HL-60 (cell line): ENCODE data around the gene GNAT1.

Experiments used
- DNase-seq, 2 experiments: peaks; one replicate each; pipeline ENCODE4 v3.0.0-alpha.2; 2010 to 2020; ENCODE audit warnings: low read depth in 1 of 2, low spot score in 1 of 2
- H3K27ac ChIP-seq: fragments of 250-450 bp; sonication (Bioruptor Pico); replicated peaks from 2 replicates; pipeline ENCODE4 v1.5.1; 2020; ENCODE audit warnings: mild to moderate bottlenecking, moderate library complexity
- H3K27me3 ChIP-seq: fragments of 250-450 bp; sonication (Bioruptor Pico); 2 replicates; pipeline ENCODE4 v1.5.1; 2021; ENCODE audit warnings: mild to moderate bottlenecking, moderate library complexity; ENCODE audit not compliant: insufficient read depth, poor library complexity, severe bottlenecking
- H3K4me3 ChIP-seq: replicated peaks from 2 replicates; pipeline ENCODE4 v1.5.1; 2011; ENCODE audit warnings: mild to moderate bottlenecking, control low read depth, low read length; ENCODE audit not compliant: insufficient read depth
- CTCF ChIP-seq: IDR thresholded peaks from one replicate; pipeline ENCODE4 v1.5.1; 2011; ENCODE audit warnings: low read length, control low read depth, inconsistent platforms; ENCODE audit not compliant: insufficient read depth
- GABPA ChIP-seq: IDR thresholded peaks from 2 replicates; pipeline ENCODE4 v1.6.1; 2012; ENCODE audit warnings: low read depth
- POLR2AphosphoS5 ChIP-seq: IDR thresholded peaks from 2 replicates; pipeline ENCODE4 v1.6.1; 2012; ENCODE audit warnings: low read depth
- SPI1 ChIP-seq: IDR thresholded peaks from 2 replicates; pipeline ENCODE4 v1.6.1; 2012; ENCODE audit warnings: low read depth, mild to moderate bottlenecking, borderline replicate concordance
- TF ChIP-seq, protein P1 (sequence below): IDR thresholded peaks from 2 replicates; pipeline ENCODE4 v1.6.1; 2012; ENCODE audit warnings: low read depth; ENCODE audit not compliant: insufficient replicate concordance

The GNAT1 gene

DNA sequence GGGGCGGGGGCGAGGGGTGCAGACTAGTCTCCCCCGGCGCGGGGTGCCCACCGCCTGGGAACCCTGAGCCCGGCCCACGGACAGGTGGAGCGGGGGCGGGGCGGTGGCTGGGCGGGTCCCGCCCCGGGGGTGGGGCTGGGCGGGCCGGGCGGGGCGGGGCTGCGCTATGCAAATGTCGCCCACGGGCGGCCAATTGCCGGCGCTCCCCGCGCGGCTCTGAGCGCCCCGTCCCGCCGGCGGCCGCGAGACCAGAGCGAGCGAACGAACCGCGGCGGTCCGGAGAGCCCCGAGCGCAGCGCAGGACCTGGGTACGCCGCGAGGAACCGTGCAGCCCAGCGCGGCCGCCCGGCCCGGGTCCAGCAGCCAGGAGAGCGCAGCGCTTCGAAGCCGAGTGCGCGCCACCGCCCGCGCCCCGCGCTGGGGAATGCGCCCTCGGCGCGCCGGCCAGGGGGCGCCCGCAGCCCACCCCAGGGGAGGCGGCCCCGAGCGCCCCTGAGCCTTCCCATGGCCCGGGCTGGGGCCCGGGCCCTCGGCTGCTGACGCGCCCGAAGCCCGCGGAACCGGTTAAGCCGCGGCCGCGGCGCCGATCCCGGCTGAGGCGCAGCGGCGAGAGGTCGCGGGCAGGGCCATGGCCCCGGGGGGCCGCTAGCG is 36.4 kb upstream of the GNAT1 start, which contains the start of gene SEMA3F:
SEMA3F (plus strand) TSS at position 485 of the 651 bp plus-strand sequence. CDS start 4,299 bp downstream, outside the sequence.
- DNase-seq, result peak in 1 of 2 experiments; percentile 12
- TF ChIP-seq, protein P1, sequence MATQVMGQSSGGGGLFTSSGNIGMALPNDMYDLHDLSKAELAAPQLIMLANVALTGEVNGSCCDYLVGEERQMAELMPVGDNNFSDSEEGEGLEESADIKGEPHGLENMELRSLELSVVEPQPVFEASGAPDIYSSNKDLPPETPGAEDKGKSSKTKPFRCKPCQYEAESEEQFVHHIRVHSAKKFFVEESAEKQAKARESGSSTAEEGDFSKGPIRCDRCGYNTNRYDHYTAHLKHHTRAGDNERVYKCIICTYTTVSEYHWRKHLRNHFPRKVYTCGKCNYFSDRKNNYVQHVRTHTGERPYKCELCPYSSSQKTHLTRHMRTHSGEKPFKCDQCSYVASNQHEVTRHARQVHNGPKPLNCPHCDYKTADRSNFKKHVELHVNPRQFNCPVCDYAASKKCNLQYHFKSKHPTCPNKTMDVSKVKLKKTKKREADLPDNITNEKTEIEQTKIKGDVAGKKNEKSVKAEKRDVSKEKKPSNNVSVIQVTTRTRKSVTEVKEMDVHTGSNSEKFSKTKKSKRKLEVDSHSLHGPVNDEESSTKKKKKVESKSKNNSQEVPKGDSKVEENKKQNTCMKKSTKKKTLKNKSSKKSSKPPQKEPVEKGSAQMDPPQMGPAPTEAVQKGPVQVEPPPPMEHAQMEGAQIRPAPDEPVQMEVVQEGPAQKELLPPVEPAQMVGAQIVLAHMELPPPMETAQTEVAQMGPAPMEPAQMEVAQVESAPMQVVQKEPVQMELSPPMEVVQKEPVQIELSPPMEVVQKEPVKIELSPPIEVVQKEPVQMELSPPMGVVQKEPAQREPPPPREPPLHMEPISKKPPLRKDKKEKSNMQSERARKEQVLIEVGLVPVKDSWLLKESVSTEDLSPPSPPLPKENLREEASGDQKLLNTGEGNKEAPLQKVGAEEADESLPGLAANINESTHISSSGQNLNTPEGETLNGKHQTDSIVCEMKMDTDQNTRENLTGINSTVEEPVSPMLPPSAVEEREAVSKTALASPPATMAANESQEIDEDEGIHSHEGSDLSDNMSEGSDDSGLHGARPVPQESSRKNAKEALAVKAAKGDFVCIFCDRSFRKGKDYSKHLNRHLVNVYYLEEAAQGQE, result no peak
- no peak for TF ChIP-seq CTCF
- no peak for TF ChIP-seq POLR2AphosphoS5
- TF ChIP-seq SPI1, result no peak
- peak within 1 kb of the TSS; percentile 41 for H3K4me3 ChIP-seq

DNA sequence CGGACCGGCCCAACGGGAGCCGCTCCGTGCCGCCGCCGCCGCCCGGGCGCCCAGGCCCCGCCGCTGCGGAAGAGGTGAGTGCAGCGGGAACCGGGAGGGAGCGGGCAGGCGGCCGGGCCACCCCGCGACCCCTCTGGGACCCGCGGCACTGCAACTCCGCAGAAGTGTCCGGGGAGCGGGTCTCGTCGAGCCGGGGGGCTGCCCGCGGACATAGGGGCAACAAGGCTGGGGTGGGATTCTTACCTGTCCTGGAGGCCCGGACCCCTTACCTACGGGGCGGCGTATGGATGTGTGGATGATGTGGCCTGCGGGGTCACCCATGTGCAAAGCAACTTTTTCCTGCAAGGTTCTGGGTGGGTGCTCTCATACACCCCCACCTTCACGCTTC is 35.9 kb upstream of the GNAT1 start:
- no peak for TF ChIP-seq GABPA
- no peak for TF ChIP-seq POLR2AphosphoS5
- TF ChIP-seq, protein P1, result no peak
- no peak for TF ChIP-seq SPI1
- TF ChIP-seq CTCF, result no peak
- no peak overlapping the region for H3K27ac ChIP-seq
- DNase-seq, result no peak
- no peak overlapping the region for H3K4me3 ChIP-seq
- peaks cover 37% of the 10 kb centered on the region for H3K27me3 ChIP-seq

More for the DNA sequence above, 36.4 kb upstream of the GNAT1 start, which contains the start of gene SEMA3F:
- no peak within 1 kb of the TSS for H3K27ac ChIP-seq
- peaks cover 37% of the 10 kb centered on the region for H3K27me3 ChIP-seq

DNA sequence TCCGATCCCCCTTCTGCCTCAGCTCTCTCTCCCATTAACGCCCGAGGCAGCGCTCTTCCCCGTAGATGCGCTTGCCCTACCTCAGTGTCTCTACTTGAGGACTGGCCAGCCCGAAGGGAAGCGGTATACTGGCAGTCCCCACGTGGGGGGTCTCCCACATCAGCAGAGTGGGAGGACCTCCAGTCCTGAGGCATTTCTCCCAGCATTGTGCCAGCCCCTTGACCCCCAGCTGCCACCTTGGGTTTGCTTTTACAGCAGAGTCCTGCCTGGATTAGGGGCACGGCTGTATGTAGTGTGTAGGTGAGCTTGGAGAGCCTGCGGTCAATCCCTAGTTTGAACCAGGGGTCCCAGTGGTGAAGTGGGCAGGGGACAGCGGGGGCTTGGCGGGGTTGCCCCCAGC is 35.5 kb upstream of the GNAT1 start:
- peaks cover 37% of the 10 kb centered on the region for H3K27me3 ChIP-seq
- H3K4me3 ChIP-seq, result no peak overlapping the region
- DNase-seq, result no peak
- no peak overlapping the region for H3K27ac ChIP-seq
- no peak for TF ChIP-seq POLR2AphosphoS5

DNA sequence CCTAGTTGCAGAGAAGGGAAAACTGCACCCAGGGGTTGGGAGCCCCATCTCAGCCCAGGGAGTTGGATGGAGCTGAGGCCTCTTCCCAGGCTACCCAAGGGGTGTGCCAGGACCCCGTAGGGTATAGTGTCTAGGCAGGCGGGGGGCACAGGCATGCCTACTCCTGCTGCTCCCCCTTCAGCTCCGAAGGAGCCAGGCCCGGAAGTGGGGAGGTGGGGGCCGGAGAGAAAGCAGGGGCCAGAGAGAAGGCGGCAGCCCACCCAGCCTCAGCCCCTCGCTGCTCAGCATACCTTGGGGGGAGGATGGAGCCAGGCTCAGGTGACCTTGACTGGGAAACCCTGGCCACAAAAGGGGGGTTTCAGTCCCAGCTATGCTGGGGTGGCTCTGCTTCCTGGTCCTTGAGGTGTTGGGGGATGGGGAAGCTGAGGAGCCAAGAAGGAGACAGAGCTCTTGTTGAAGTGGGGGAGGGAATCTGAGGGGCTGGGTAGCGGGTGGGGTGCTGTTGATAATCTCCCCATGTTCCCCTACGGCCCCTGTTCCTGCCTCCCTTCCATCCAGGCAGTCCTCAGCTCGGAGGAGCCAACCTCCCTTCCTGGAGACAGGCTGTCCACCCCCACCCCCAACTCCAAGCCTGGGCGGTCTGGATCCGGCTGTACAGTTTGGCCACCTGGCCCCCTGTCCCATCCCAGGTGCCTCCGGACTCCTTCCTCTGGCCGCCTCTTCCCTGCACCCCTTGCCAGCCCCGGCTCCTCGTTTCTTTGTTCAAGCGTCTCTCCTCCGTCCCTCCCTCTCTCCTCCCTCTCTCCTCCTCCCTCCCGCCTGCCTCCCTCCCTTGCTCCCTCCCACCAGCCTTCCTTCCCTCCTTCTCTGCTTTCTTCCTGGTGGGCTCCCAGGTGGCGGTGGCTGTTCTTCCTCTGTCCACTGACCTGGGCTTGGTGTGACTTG is 34.6 kb upstream of the GNAT1 start:
- no peak for TF ChIP-seq GABPA
- TF ChIP-seq, protein P1, result no peak
- no peak for TF ChIP-seq CTCF
- no peak for TF ChIP-seq SPI1
- TF ChIP-seq POLR2AphosphoS5, result no peak
- peaks cover 37% of the 10 kb centered on the region for H3K27me3 ChIP-seq
- no peak overlapping the region for H3K27ac ChIP-seq
- no peak overlapping the region for H3K4me3 ChIP-seq
- DNase-seq, result no peak
